Measurements from ENCODE around the gene TNFAIP8L1.

- TF ChIP-seq, protein P1, sequence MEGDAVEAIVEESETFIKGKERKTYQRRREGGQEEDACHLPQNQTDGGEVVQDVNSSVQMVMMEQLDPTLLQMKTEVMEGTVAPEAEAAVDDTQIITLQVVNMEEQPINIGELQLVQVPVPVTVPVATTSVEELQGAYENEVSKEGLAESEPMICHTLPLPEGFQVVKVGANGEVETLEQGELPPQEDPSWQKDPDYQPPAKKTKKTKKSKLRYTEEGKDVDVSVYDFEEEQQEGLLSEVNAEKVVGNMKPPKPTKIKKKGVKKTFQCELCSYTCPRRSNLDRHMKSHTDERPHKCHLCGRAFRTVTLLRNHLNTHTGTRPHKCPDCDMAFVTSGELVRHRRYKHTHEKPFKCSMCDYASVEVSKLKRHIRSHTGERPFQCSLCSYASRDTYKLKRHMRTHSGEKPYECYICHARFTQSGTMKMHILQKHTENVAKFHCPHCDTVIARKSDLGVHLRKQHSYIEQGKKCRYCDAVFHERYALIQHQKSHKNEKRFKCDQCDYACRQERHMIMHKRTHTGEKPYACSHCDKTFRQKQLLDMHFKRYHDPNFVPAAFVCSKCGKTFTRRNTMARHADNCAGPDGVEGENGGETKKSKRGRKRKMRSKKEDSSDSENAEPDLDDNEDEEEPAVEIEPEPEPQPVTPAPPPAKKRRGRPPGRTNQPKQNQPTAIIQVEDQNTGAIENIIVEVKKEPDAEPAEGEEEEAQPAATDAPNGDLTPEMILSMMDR (IDR thresholded peaks at IDR 0.05 in 8 of 11, conservative IDR thresholded peaks at IDR 0.05 in 3 of 11), result no peak
- TF ChIP-seq POLR2AphosphoS5 (IDR thresholded peaks at IDR 0.05) (peak in 1 of 3 donors; percentile 12), POLR2A (IDR thresholded peaks at IDR 0.05) (no peak)
These were observed 373 bp downstream of the TNFAIP8L1 start for GRCh38 chr19:4639531-4640246.

All from spleen (tissue), 7 donors.